ENCODE results near the gene GBA3. TPM values are rescaled to one million over a fixed set of nuclear protein-coding genes. Genes with fewer than 3 reads are reported as not detected.

GBA3 gene
- total and polyA plus RNA-seq, 2 of the 8 experiments (the other 6 are each of a cell fraction or from before 2014, with no cell fraction given): not detected

DNA sequence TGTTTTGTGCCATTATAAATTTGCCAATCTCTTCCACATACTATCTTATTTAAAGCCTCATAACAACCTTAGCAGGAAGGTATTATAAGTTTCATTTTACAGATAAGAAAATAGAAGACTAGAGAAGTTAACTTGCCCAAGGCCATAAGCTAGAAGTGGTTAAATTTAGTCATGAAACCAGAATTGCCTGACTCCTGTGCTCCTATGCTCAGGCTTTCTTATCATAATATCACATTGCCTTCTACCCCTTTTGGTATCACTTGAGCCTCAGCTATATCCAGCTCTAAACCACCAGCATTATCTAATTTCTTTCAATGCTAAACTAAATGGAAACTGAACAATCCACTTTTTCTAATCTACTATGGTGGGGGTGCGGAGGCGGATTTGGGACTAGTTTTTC lies 164.7 kb downstream of the GBA3 start:
- Histone ChIP-seq H4K5ac (ENCODE audit: insufficient read length, low read depth, low read length) (no peak overlapping the region), H4K20me1 (replicated peaks in 1 of 2; ENCODE audit: control insufficient read depth in 1 of 2, insufficient read depth in 2 of 2, low read length in 2 of 2) (no peaks in the 10 kb centered on the region), H4K8ac (ENCODE audit: extremely low read depth, insufficient read depth, low read length) (no peak overlapping the region), H3K18ac (ENCODE audit: extremely low read depth, low read length) (no peak overlapping the region), H2BK20ac (ENCODE audit: low read length) (no peak overlapping the region), H3K4me2 (ENCODE audit: insufficient read depth in 1 of 2, low read depth in 2 of 2, low read length in 2 of 2) (no peak overlapping the region), H2BK120ac (replicated peaks; ENCODE audit: low read depth, low read length) (no peak overlapping the region), H3K36me3 (ENCODE audit: control insufficient read depth in 2 of 4, insufficient read depth in 4 of 4, low read length in 3 of 4) (no peaks in the 10 kb centered on the region), H3K9me3 (ENCODE audit: insufficient read depth in 2 of 2, low read depth in 1 of 2, low read length in 1 of 2) (no peaks in the 10 kb centered on the region), H2BK15ac (ENCODE audit: low read length) (no peak overlapping the region), H2BK5ac (ENCODE audit: low read depth, low read length) (no peak overlapping the region), H3K56ac (replicated peaks; ENCODE audit: insufficient read length, low read depth, low read length) (no peak overlapping the region), H3K14ac (ENCODE audit: insufficient read length) (no peak overlapping the region), H3K9ac (replicated peaks in 1 of 4; ENCODE audit: extremely low read depth in 1 of 4, low read depth in 3 of 4, low read length in 3 of 4) (no peak overlapping the region), H3K4me1 (replicated peaks in 1 of 4; ENCODE audit: control insufficient read depth in 3 of 4, insufficient read depth in 4 of 4, low read length in 3 of 4) (no peaks in the 10 kb centered on the region), H3K27ac (ENCODE audit: low read depth, low read length) (no peak overlapping the region), H3K23me2 (ENCODE audit: low read depth, low read length) (no peaks in the 10 kb centered on the region), H2BK12ac (ENCODE audit: low read depth, low read length) (no peak overlapping the region), H3K79me1 (ENCODE audit: low read depth, low read length) (no peaks in the 10 kb centered on the region), H3K4me3 (ENCODE audit: extremely low read depth in 1 of 4, insufficient read depth in 2 of 4, low read depth in 3 of 4, low read length in 4 of 4) (no peak overlapping the region), H4K91ac (replicated peaks; ENCODE audit: insufficient read length, low read length) (no peak overlapping the region), H3K27me3 (replicated peaks in 1 of 4; ENCODE audit: control insufficient read depth in 3 of 4, extremely low read depth in 1 of 4, insufficient read depth in 3 of 4, low read length in 3 of 4) (no peaks in the 10 kb centered on the region), H3K4ac (replicated peaks; ENCODE audit: insufficient read length, low read depth, low read length) (no peak overlapping the region), H3K79me2 (ENCODE audit: control insufficient read depth in 1 of 2, insufficient read depth in 2 of 2, low read length in 2 of 2) (no peaks in the 10 kb centered on the region), H2AFZ (ENCODE audit: low read length) (no peak overlapping the region), H2AK5ac (ENCODE audit: low read depth, low read length) (no peak overlapping the region), H3K23ac (ENCODE audit: insufficient read length) (no peak overlapping the region)
- ChIA-PET CTCF (ENCODE audit: partially characterized antibody) (interaction anchor here (1.8 kb wide), 1 partner anchor 11 kb away, joined by 10 read pairs; no protein-coding TSS in a partner anchor), POLR2A (ENCODE audit: partially characterized antibody) (no interaction called here)
- WGBS, 2 experiments (ENCODE audit: extremely low coverage in 1 of 2, insufficient coverage in 1 of 2, insufficient read length in 1 of 2, insufficient replicate concordance in 2 of 2, low coverage in 1 of 2, low lambda C conversion rate in 2 of 2, missing lambda C conversion rate in 1 of 2): 87% methylated on average over 2 of the region's 2 CpGs; no CpG with 5 or more reads in 1 of the 2 experiments
- FAIRE-seq (no peak), DNase-seq (ENCODE audit: low read depth in 1 of 2, low spot score in 2 of 2) (no peak)
- TF ChIP-seq EGR1 (IDR thresholded peaks at IDR 0.05; ENCODE audit: borderline replicate concordance, low read depth, low read length): no peak
- no peak for TF ChIP-seq RNF2 (IDR thresholded peaks at IDR 0.05; ENCODE audit: borderline replicate concordance, low read depth, low read length, missing control alignments, poor library complexity, severe bottlenecking)
- TF ChIP-seq, protein P1, sequence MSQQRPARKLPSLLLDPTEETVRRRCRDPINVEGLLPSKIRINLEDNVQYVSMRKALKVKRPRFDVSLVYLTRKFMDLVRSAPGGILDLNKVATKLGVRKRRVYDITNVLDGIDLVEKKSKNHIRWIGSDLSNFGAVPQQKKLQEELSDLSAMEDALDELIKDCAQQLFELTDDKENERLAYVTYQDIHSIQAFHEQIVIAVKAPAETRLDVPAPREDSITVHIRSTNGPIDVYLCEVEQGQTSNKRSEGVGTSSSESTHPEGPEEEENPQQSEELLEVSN (IDR thresholded peaks at IDR 0.05): no peak
- no peak for TF ChIP-seq HDAC2 (IDR thresholded peaks at IDR 0.05; ENCODE audit: borderline replicate concordance in 1 of 2, low read depth in 2 of 2, low read length in 2 of 2)
- no peak for TF ChIP-seq ZNF274 (IDR thresholded peaks at IDR 0.05; ENCODE audit: borderline replicate concordance, extremely low read depth, low read length)
- TF ChIP-seq BACH1 (IDR thresholded peaks at IDR 0.05; ENCODE audit: low read length): no peak
- no peak for TF ChIP-seq SP4 (IDR thresholded peaks at IDR 0.05; ENCODE audit: low read length)
- TF ChIP-seq TEAD4 (IDR thresholded peaks at IDR 0.05; ENCODE audit: low read depth, low read length): no peak
- TF ChIP-seq PHF8 (conservative IDR thresholded peaks at IDR 0.05; ENCODE audit: low read depth, low read length): no peak
- no peak for TF ChIP-seq ASH2L (IDR thresholded peaks at IDR 0.05; ENCODE audit: low read length)
- TF ChIP-seq MAX (IDR thresholded peaks at IDR 0.05): no peak
- TF ChIP-seq HDAC6 (IDR thresholded peaks at IDR 0.05; ENCODE audit: low read depth, low read length): no peak
- TF ChIP-seq BCL11A (IDR thresholded peaks at IDR 0.05; ENCODE audit: low read depth in 2 of 2, low read length in 2 of 2): no peak
- TF ChIP-seq NANOG (IDR thresholded peaks at IDR 0.05; ENCODE audit: insufficient read depth, low read depth, low read length, poor library complexity, severe bottlenecking): no peak
